ENCODE data around the gene IQSEC1. TPM values are rescaled to one million over a fixed set of nuclear protein-coding genes. Genes with fewer than 3 reads are reported as not detected.

The IQSEC1 gene
- polyA plus RNA-seq, 1 donor (not counting 4 experiments of a cell fraction or from before 2014, with no cell fraction given) = 2.8 TPM

DNA sequence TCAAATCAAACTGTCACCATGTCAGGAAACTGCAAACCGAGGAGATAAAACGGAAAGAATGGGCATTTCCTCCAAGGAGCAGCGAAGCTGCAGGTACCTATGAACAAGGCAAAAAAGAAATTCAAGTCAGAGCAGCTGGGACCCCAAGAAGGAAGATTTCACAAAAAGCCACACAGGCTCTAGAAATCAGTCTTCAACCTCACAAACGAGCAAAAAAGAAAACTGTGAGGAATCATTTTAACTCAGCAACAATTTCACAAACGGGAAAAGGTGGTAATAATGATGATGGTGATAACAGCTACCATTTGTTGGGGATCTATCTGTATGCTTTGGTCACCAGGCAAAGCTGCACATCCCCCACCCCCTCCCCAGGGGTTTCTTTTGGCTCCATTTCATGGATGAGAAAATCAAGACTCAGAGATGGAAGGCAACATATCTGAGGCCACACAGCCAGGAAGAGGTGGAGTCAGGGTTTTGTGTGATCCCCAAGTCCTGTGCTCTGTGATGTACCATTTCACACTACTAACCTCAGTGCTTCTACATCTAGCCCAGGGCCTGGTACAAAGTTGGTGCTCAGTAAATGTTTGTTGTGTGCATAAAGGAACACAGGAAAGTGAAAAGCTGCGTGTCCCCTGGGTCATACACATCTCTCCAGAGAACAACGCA, 109.9 kb downstream of the IQSEC1 start:
- no peak for DNase-seq (ENCODE audit: low read depth, low spot score)
- no peak for FAIRE-seq
- dilution Hi-C loops (cut with MboI; ENCODE audit: extremely low pct_ligation_motif_present, low sequenced_read_pairs) = no loop called here
- Histone ChIP-seq H3K27me3 (ENCODE audit: control insufficient read depth, extremely low read depth, insufficient read depth, low read length) (no peaks in the 10 kb centered on the region), H3K4me2 (ENCODE audit: control insufficient read depth, extremely low read depth, insufficient read depth, low read depth, low read length) (no peak overlapping the region), H2AFZ (ENCODE audit: control insufficient read depth, low read length) (no peak overlapping the region), H3K9me1 (ENCODE audit: control insufficient read depth, extremely low read depth, insufficient read depth, low read length) (no peaks in the 10 kb centered on the region), H3K27ac (ENCODE audit: control insufficient read depth, insufficient read depth, low read length) (no peak overlapping the region), H3K9ac (ENCODE audit: control insufficient read depth, extremely low read depth, insufficient read depth, low read length) (no peak overlapping the region), H3K4me3 (ENCODE audit: control insufficient read depth in 2 of 3, extremely low read depth in 1 of 3, insufficient read depth in 2 of 3, low read depth in 1 of 3, low read length in 3 of 3) (no peak overlapping the region), H3K9me3 (ENCODE audit: control insufficient read depth, low read depth, low read length) (no peaks in the 10 kb centered on the region), H3K79me2 (ENCODE audit: control insufficient read depth, insufficient read depth, low read length) (peaks cover 26% of the 10 kb centered on the region), H3K36me3 (ENCODE audit: control insufficient read depth in 2 of 2, extremely low read depth in 1 of 2, insufficient read depth in 2 of 2, low read length in 2 of 2) (peaks cover 1 to 7% of the 10 kb centered on the region in 2 experiments), H3K4me1 (ENCODE audit: control insufficient read depth, extremely low read depth, insufficient read depth, low read length) (peaks cover 9% of the 10 kb centered on the region), H4K20me1 (ENCODE audit: control insufficient read depth, extremely low read depth, insufficient read depth, low read length) (peaks cover 8% of the 10 kb centered on the region)
- TF ChIP-seq, protein P1, sequence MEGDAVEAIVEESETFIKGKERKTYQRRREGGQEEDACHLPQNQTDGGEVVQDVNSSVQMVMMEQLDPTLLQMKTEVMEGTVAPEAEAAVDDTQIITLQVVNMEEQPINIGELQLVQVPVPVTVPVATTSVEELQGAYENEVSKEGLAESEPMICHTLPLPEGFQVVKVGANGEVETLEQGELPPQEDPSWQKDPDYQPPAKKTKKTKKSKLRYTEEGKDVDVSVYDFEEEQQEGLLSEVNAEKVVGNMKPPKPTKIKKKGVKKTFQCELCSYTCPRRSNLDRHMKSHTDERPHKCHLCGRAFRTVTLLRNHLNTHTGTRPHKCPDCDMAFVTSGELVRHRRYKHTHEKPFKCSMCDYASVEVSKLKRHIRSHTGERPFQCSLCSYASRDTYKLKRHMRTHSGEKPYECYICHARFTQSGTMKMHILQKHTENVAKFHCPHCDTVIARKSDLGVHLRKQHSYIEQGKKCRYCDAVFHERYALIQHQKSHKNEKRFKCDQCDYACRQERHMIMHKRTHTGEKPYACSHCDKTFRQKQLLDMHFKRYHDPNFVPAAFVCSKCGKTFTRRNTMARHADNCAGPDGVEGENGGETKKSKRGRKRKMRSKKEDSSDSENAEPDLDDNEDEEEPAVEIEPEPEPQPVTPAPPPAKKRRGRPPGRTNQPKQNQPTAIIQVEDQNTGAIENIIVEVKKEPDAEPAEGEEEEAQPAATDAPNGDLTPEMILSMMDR (optimal IDR thresholded peaks at IDR 0.05 in 1 of 3, IDR thresholded peaks at IDR 0.05 in 1 of 3, conservative IDR thresholded peaks at IDR 0.05 in 1 of 3; ENCODE audit: extremely low read depth in 1 of 3, insufficient read depth in 2 of 3, low read length in 3 of 3) = no peak
- TF ChIP-seq EZH2 (IDR thresholded peaks at IDR 0.05; ENCODE audit: low read length) = no peak

DNA sequence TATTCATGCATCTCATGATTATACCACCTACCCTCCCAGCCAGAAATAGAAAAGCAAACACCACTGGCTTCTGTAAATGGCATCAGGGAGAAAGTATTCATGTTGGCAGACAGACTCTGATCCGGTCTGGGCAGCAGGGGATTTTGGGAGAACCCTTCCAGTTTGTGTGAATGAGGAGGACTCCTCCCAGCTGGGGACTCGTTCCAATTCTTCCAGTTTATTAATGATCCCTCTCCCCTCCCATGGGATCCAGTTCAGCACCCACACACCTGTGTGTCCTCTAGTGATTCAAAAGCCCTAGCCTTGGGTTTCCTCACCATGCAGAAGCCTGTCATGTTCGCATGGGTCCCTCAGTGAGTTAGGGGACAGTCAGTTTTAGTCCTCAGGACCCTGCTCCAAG, 110.9 kb downstream of the IQSEC1 start:
- Histone ChIP-seq H3K4me2 (ENCODE audit: control insufficient read depth, extremely low read depth, insufficient read depth, low read depth, low read length) (no peak overlapping the region), H3K36me3 (ENCODE audit: control insufficient read depth in 2 of 2, extremely low read depth in 1 of 2, insufficient read depth in 2 of 2, low read length in 2 of 2) (peaks cover 1 to 7% of the 10 kb centered on the region in 2 experiments), H3K9me3 (ENCODE audit: control insufficient read depth, low read depth, low read length) (no peaks in the 10 kb centered on the region), H4K20me1 (ENCODE audit: control insufficient read depth, extremely low read depth, insufficient read depth, low read length) (peaks cover 8% of the 10 kb centered on the region), H2AFZ (ENCODE audit: control insufficient read depth, low read length) (no peak overlapping the region), H3K4me3 (ENCODE audit: control insufficient read depth in 2 of 3, extremely low read depth in 1 of 3, insufficient read depth in 2 of 3, low read depth in 1 of 3, low read length in 3 of 3) (no peak overlapping the region), H3K9me1 (ENCODE audit: control insufficient read depth, extremely low read depth, insufficient read depth, low read length) (no peaks in the 10 kb centered on the region), H3K9ac (ENCODE audit: control insufficient read depth, extremely low read depth, insufficient read depth, low read length) (no peak overlapping the region), H3K27me3 (ENCODE audit: control insufficient read depth, extremely low read depth, insufficient read depth, low read length) (no peaks in the 10 kb centered on the region), H3K4me1 (ENCODE audit: control insufficient read depth, extremely low read depth, insufficient read depth, low read length) (peaks cover 6% of the 10 kb centered on the region), H3K79me2 (ENCODE audit: control insufficient read depth, insufficient read depth, low read length) (peaks cover 26% of the 10 kb centered on the region), H3K27ac (ENCODE audit: control insufficient read depth, insufficient read depth, low read length) (no peak overlapping the region)
- dilution Hi-C loops (cut with MboI; ENCODE audit: extremely low pct_ligation_motif_present, low sequenced_read_pairs) = no loop called here
- DNase-seq (ENCODE audit: low read depth, low spot score) (no peak), FAIRE-seq (no peak)
- no peak for TF ChIP-seq EZH2 (IDR thresholded peaks at IDR 0.05; ENCODE audit: low read length)
- TF ChIP-seq, protein P1 (optimal IDR thresholded peaks at IDR 0.05 in 1 of 3, IDR thresholded peaks at IDR 0.05 in 1 of 3, conservative IDR thresholded peaks at IDR 0.05 in 1 of 3; ENCODE audit: extremely low read depth in 1 of 3, insufficient read depth in 2 of 3, low read length in 3 of 3) = no peak
